PC-9 (cell line): Measurements from ENCODE around the gene SLC35G4. TPM values are rescaled to one million over a fixed set of nuclear protein-coding genes. Genes with fewer than 3 reads are reported as not detected.

Experiments used
- BruUV-seq: library from RNA; stranded (reverse); fragments of 400-500 nt; replicated peaks from 2 replicates; lab custom pipeline; 2021; lab: Mats Ljungman, UMichigan
- CTCF ChIA-PET: fragments of 300-600 bp; sonication (Branson Sonifier 250); formaldehyde crosslinking; loops from one replicate; lab custom pipeline; 2022; ENCODE audit warnings: antibody characterized with exemption; lab: Charles Lee
- POLR2A ChIA-PET: fragments of 300-600 bp; sonication (Branson Sonifier 250); formaldehyde crosslinking; loops from one replicate; lab custom pipeline; 2022; ENCODE audit warnings: antibody characterized with exemption; ENCODE audit not compliant: unreplicated experiment; lab: Charles Lee
- DNase-seq, 2 experiments: peaks; one replicate each; pipeline versions ENCODE4 v3.0.0 to v3.0.0-alpha.2; 2015 to 2022; ENCODE audit warnings: mixed read lengths in 1 of 2
- H2AFZ ChIP-seq: fragments of 200-600 bp; sonication (generic); 2 replicates; pipeline ENCODE4 v1.8.1; 2017; ENCODE audit warnings: antibody characterized with exemption
- H3F3A ChIP-seq: fragments of 200-600 bp; sonication (generic); 2 replicates; pipeline ENCODE4 v1.8.1; 2017; ENCODE audit warnings: antibody characterized with exemption, mild to moderate bottlenecking, low read depth; ENCODE audit not compliant: insufficient read depth
- H3K27ac ChIP-seq: fragments of 200-600 bp; sonication (generic); 2 replicates; pipeline ENCODE4 v1.6.1; 2016; ENCODE audit warnings: mixed run types
- H3K27me3 ChIP-seq: fragments of 200-600 bp; sonication (generic); 2 replicates; pipeline ENCODE4 v1.6.1; 2016; ENCODE audit warnings: low read depth, mixed run types; ENCODE audit not compliant: insufficient read depth
- H3K36me3 ChIP-seq: fragments of 200-600 bp; sonication (generic); 2 replicates; pipeline ENCODE4 v1.6.1; 2016; ENCODE audit warnings: low read depth, mixed run types
- H3K4me1 ChIP-seq: fragments of 200-600 bp; sonication (generic); replicated peaks from 2 replicates; pipeline ENCODE4 v1.6.1; 2016; ENCODE audit warnings: mixed run types; ENCODE audit not compliant: insufficient read depth
- H3K4me2 ChIP-seq: fragments of 200-600 bp; sonication (generic); 2 replicates; pipeline ENCODE4 v1.6.1; 2017; ENCODE audit warnings: mixed run types
- H3K4me3 ChIP-seq: fragments of 200-600 bp; sonication (generic); 2 replicates; pipeline ENCODE4 v1.6.1; 2016; ENCODE audit warnings: mixed run types
- H3K79me2 ChIP-seq: fragments of 200-600 bp; sonication (generic); 2 replicates; pipeline ENCODE4 v1.6.1; 2017; ENCODE audit warnings: low read depth, mixed run types
- H3K9me2 ChIP-seq: fragments of 200-600 bp; sonication (generic); 2 replicates; pipeline ENCODE4 v1.8.1; 2017; ENCODE audit warnings: mild to moderate bottlenecking; ENCODE audit not compliant: insufficient read depth
- H3K9me3 ChIP-seq: fragments of 200-600 bp; sonication (generic); 2 replicates; pipeline ENCODE4 v1.8.1; 2016; ENCODE audit warnings: low read depth; ENCODE audit not compliant: insufficient read depth
- H4K20me1 ChIP-seq: fragments of 200-600 bp; sonication (generic); 2 replicates; pipeline ENCODE4 v1.8.1; 2017; ENCODE audit not compliant: insufficient read depth
- CTCF ChIP-seq: fragments of 200-600 bp; sonication (generic); conservative IDR thresholded peaks from 2 replicates; pipeline ENCODE4 v1.6.1; 2017; ENCODE audit warnings: mixed run types, antibody characterized with exemption, mild to moderate bottlenecking, moderate library complexity
- EZH2 ChIP-seq: fragments of 200-600 bp; sonication (generic); IDR thresholded peaks from 2 replicates; pipeline ENCODE4 v1.8.0; 2017; ENCODE audit warnings: antibody characterized with exemption, low read depth
- intact Hi-C: fragments of 100-400 bp; cut with micrococcal nuclease; formaldehyde crosslinking; loops from one replicate; pipeline ENCODE4 v1.10.0; 2022; ENCODE audit not compliant: unreplicated experiment
- total RNA-seq: library from RNA; stranded (reverse); gene quantifications from 2 replicates; pipeline ENCODE4 v1.2.3, GENCODE V29; 2021

SLC35G4 gene
- total RNA-seq, 1 experiment from 2014 or later, result not detected

- Histone ChIP-seq H3K27ac (no peak overlapping the region), H3K79me2 (no peaks in the 10 kb centered on the region), H3K9me3 (no peaks in the 10 kb centered on the region), H4K20me1 (no peaks in the 10 kb centered on the region), H2AFZ (no peak overlapping the region), H3F3A (no peaks in the 10 kb centered on the region), H3K9me2 (no peaks in the 10 kb centered on the region), H3K4me2 (no peak overlapping the region), H3K27me3 (peaks cover 41% of the 10 kb centered on the region), H3K4me1 (no peaks in the 10 kb centered on the region), H3K4me3 (no peak overlapping the region), H3K36me3 (no peaks in the 10 kb centered on the region)
- ChIA-PET CTCF (no interaction called here), POLR2A (no interaction called here)
- TF ChIP-seq EZH2 (no peak), CTCF (no peak)
- BruUV-seq, result no TSS peak
- DNase-seq, result no peak
- intact Hi-C loops, result loop anchor here (10.0 kb wide), 1 partner anchor 403 kb away; no protein-coding TSS in a partner anchor
Observed at GRCh38 chr18:11577271-11578112, 31.9 kb upstream of the SLC35G4 start.

- no peaks in the 10 kb centered on the region for H3K9me3 ChIP-seq
- no peak for DNase-seq
- no peak overlapping the region for H2AFZ ChIP-seq
- POLR2A ChIA-PET, result no interaction called here
- no peaks in the 10 kb centered on the region for H3K4me1 ChIP-seq
- H3K4me3 ChIP-seq, result no peak overlapping the region
- H3K36me3 ChIP-seq, result no peaks in the 10 kb centered on the region
- BruUV-seq, result no TSS peak
- peaks cover 42% of the 10 kb centered on the region for H3K27me3 ChIP-seq
- no peaks in the 10 kb centered on the region for H3K9me2 ChIP-seq
- H3K79me2 ChIP-seq, result no peaks in the 10 kb centered on the region
- H3K27ac ChIP-seq, result no peak overlapping the region
- no peak for TF ChIP-seq CTCF
- no peak for TF ChIP-seq EZH2
- intact Hi-C loops, result loop anchor here (10.0 kb wide), 1 partner anchor 404 kb away; no protein-coding TSS in a partner anchor
- no peak overlapping the region for H3K4me2 ChIP-seq
- H3F3A ChIP-seq, result no peaks in the 10 kb centered on the region
- CTCF ChIA-PET, result no interaction called here
- H4K20me1 ChIP-seq, result no peaks in the 10 kb centered on the region
Observed at GRCh38 chr18:11578799-11579198, 30.6 kb upstream of the SLC35G4 start.

- Histone ChIP-seq H3K9me3 (no peaks in the 10 kb centered on the region), H3K4me1 (no peaks in the 10 kb centered on the region), H3K9me2 (no peaks in the 10 kb centered on the region), H2AFZ (no peak overlapping the region), H3K79me2 (no peaks in the 10 kb centered on the region), H3F3A (no peaks in the 10 kb centered on the region), H4K20me1 (no peaks in the 10 kb centered on the region), H3K27me3 (peaks cover 51% of the 10 kb centered on the region), H3K4me2 (no peak overlapping the region), H3K27ac (no peak overlapping the region), H3K36me3 (no peaks in the 10 kb centered on the region), H3K4me3 (no peak overlapping the region)
- intact Hi-C loops, result loop anchor here (10.0 kb wide), 1 partner anchor 405 kb away; no protein-coding TSS in a partner anchor
- POLR2A ChIA-PET, result no interaction called here
- no TSS peak for BruUV-seq
- TF ChIP-seq EZH2, result no peak
- no peak for TF ChIP-seq CTCF
- CTCF ChIA-PET, result no interaction called here
- DNase-seq, result no peak
Observed at GRCh38 chr18:11579916-11580315, 29.5 kb upstream of the SLC35G4 start.
